IMR-90 (cell line): ENCODE measurements around the gene CCL15. TPM values are rescaled to one million over a fixed set of nuclear protein-coding genes. Genes with fewer than 3 reads are reported as not detected.

ENCODE experiments used
- ATAC-seq: fragments of 200-7000 bp; cut with Tn5 transposase; 2 replicates; pipeline ENCODE4 v1.9.1; 2020; ENCODE audit warnings: low read depth, mild to moderate bottlenecking, moderate library complexity
- BruUV-seq: library from RNA; stranded (reverse); fragments of 400-500 nt; replicated peaks from 2 replicates; lab custom pipeline; 2021; lab: Mats Ljungman, UMichigan
- CTCF ChIA-PET: fragments of 300-600 bp; formaldehyde crosslinking; extraction: SDS; loops from one replicate; lab custom pipeline; 2021; ENCODE audit warnings: antibody characterized with exemption; lab: Yijun Ruan, JAX
- POLR2A ChIA-PET: fragments of 300-600 bp; sonication (Branson Sonifier 250); formaldehyde crosslinking; loops from one replicate; lab custom pipeline; 2022; ENCODE audit warnings: antibody characterized with exemption; ENCODE audit not compliant: unreplicated experiment; lab: Charles Lee
- DNase-seq: peaks from one replicate; pipeline ENCODE4 v3.0.0; 2013
- H2AFZ ChIP-seq: replicated peaks from 2 replicates; pipeline ENCODE3; 2013; ENCODE audit warnings: low read length, mild to moderate bottlenecking; ENCODE audit not compliant: poor library complexity
- H2AK5ac ChIP-seq: 2 replicates; pipeline ENCODE4 v1.6.1; 2013; ENCODE audit warnings: low read depth, low read length, inconsistent platforms
- H2AK9ac ChIP-seq: replicated peaks from 2 replicates; pipeline ENCODE3; 2013; ENCODE audit warnings: mild to moderate bottlenecking, low read depth, low read length, moderate library complexity; ENCODE audit not compliant: poor library complexity
- H2BK120ac ChIP-seq: 2 replicates; pipeline ENCODE4 v1.6.1; 2013; ENCODE audit warnings: low read depth, low read length, inconsistent platforms
- H2BK15ac ChIP-seq: 3 replicates; pipeline ENCODE4 v1.6.1; 2013; ENCODE audit warnings: low read depth, low read length, inconsistent platforms
- H2BK20ac ChIP-seq: 2 replicates; pipeline ENCODE4 v1.6.1; 2013; ENCODE audit warnings: low read depth, mild to moderate bottlenecking, inconsistent platforms, low read length, moderate library complexity
- H2BK5ac ChIP-seq: 2 replicates; pipeline ENCODE4 v1.6.1; 2013; ENCODE audit warnings: mild to moderate bottlenecking, low read depth, low read length, inconsistent platforms; ENCODE audit not compliant: poor library complexity, severe bottlenecking
- H3K14ac ChIP-seq: replicated peaks from 2 replicates; pipeline ENCODE4 v1.6.1; 2013; ENCODE audit warnings: low read depth, low read length, inconsistent platforms
- H3K18ac ChIP-seq: 2 replicates; pipeline ENCODE4 v1.6.1; 2013; ENCODE audit warnings: low read depth, low read length, control low read depth
- H3K23ac ChIP-seq: 2 replicates; pipeline ENCODE4 v1.6.1; 2013; ENCODE audit warnings: low read depth, low read length, inconsistent platforms
- H3K27ac ChIP-seq: 2 replicates; pipeline ENCODE4 v1.5.1; 2013; ENCODE audit warnings: mild to moderate bottlenecking, control low read depth, low read length; ENCODE audit not compliant: insufficient read depth
- H3K27me3 ChIP-seq: 2 replicates; pipeline ENCODE4 v1.6.1; 2013; ENCODE audit warnings: low read length; ENCODE audit not compliant: control insufficient read depth, insufficient read depth
- H3K36me3 ChIP-seq: 2 replicates; pipeline ENCODE4 v1.6.1; 2013; ENCODE audit warnings: low read length, mixed read lengths; ENCODE audit not compliant: control insufficient read depth, insufficient read depth
- H3K4ac ChIP-seq: 2 replicates; pipeline ENCODE4 v1.6.1; 2013; ENCODE audit warnings: low read depth, low read length, inconsistent platforms
- H3K4me1 ChIP-seq: 2 replicates; pipeline ENCODE4 v1.6.1; 2013; ENCODE audit warnings: low read length, mixed read lengths; ENCODE audit not compliant: control insufficient read depth, insufficient read depth
- H3K4me2 ChIP-seq: 2 replicates; pipeline ENCODE4 v1.6.1; 2013; ENCODE audit warnings: low read depth, mild to moderate bottlenecking, control low read depth, low read length, moderate library complexity
- H3K4me3 ChIP-seq: 2 replicates; pipeline ENCODE4 v1.5.1; 2013; ENCODE audit warnings: low read depth, mild to moderate bottlenecking, control low read depth, low read length, moderate library complexity; ENCODE audit not compliant: insufficient read depth
- H3K56ac ChIP-seq: 2 replicates; pipeline ENCODE4 v1.6.1; 2013; ENCODE audit warnings: low read length, inconsistent platforms; ENCODE audit not compliant: insufficient read depth; ENCODE audit errors: extremely low read depth
- H3K79me1 ChIP-seq, 2 experiments: 2 replicates each; pipeline ENCODE4 v1.6.1; 2013; ENCODE audit warnings: low read length in 2 of 2, inconsistent platforms in 1 of 2, low read depth in 1 of 2
- H3K9ac ChIP-seq: 2 replicates; pipeline ENCODE4 v1.6.1; 2013; ENCODE audit warnings: low read depth, low read length, control low read depth
- H3K9me1 ChIP-seq: 2 replicates; pipeline ENCODE4 v1.6.1; 2013; ENCODE audit warnings: low read length, inconsistent platforms; ENCODE audit not compliant: insufficient read depth
- H3K9me3 ChIP-seq: 2 replicates; pipeline ENCODE4 v1.6.1; 2013; ENCODE audit warnings: low read length; ENCODE audit not compliant: control insufficient read depth, insufficient read depth
- H4K20me1 ChIP-seq: 2 replicates; pipeline ENCODE4 v1.6.1; 2013; ENCODE audit warnings: low read length, inconsistent platforms; ENCODE audit not compliant: insufficient read depth
- H4K5ac ChIP-seq: 2 replicates; pipeline ENCODE4 v1.6.1; 2013; ENCODE audit warnings: mild to moderate bottlenecking, low read depth, low read length, control low read depth
- H4K8ac ChIP-seq, 2 experiments: 2 replicates each; pipeline ENCODE4 v1.6.1; 2013; ENCODE audit warnings: low read depth in 2 of 2, low read length in 2 of 2, control low read depth in 1 of 2, inconsistent platforms in 1 of 2
- H4K91ac ChIP-seq: 2 replicates; pipeline ENCODE4 v1.6.1; 2013; ENCODE audit warnings: low read depth, low read length, inconsistent platforms; ENCODE audit not compliant: insufficient read depth
- BHLHE40 ChIP-seq: fragments of 150-350 bp; IDR thresholded peaks from 2 replicates; pipeline ENCODE4 v1.6.1; 2016; ENCODE audit warnings: mild to moderate bottlenecking, low read depth, low read length
- FOS ChIP-seq: fragments of 150-350 bp; IDR thresholded peaks from 2 replicates; pipeline ENCODE4 v1.6.1; 2016; ENCODE audit warnings: low read depth, low read length
- MAFK ChIP-seq: IDR thresholded peaks from 2 replicates; pipeline ENCODE4 v1.6.1; 2012; ENCODE audit warnings: low read depth, low read length, improper control_type of control experiment
- POLR2A ChIP-seq: IDR thresholded peaks from 2 replicates; pipeline ENCODE4 v1.6.1; 2012; ENCODE audit warnings: mild to moderate bottlenecking, low read depth, low read length
- RCOR1 ChIP-seq: IDR thresholded peaks from 2 replicates; pipeline ENCODE4 v1.6.1; 2012; ENCODE audit warnings: mild to moderate bottlenecking, low read length, improper control_type of control experiment; ENCODE audit not compliant: insufficient replicate concordance
- RFX5 ChIP-seq: IDR thresholded peaks from 2 replicates; pipeline ENCODE4 v1.8.0; 2012; ENCODE audit warnings: low read depth, mild to moderate bottlenecking, low read length, moderate library complexity
- USF2 ChIP-seq: fragments of 150-350 bp; IDR thresholded peaks from 2 replicates; pipeline ENCODE4 v1.6.1; 2017; ENCODE audit warnings: mild to moderate bottlenecking, antibody characterized with exemption, low read length, low read depth
- dilution Hi-C: fragments of 300-500 bp; cut with HindIII; formaldehyde crosslinking; loops from one replicate; pipeline ENCODE4 v1.14.3; 2018; ENCODE audit warnings: low sequenced_read_pairs; ENCODE audit not compliant: unreplicated experiment
- in situ Hi-C: fragments of 300-500 bp; cut with MboI; formaldehyde crosslinking; loops from 3 replicates; pipeline ENCODE4 v1.14.3; 2019; ENCODE audit warnings: low sequenced_read_pairs, inconsistent platforms, mixed read lengths
- intact Hi-C: fragments of 100-400 bp; cut with micrococcal nuclease; formaldehyde crosslinking; loops from 2 replicates; pipeline ENCODE4 v1.10.0; 2022
- polyA plus RNA-seq, 3 experiments: library from polyadenylated mRNA; depleted of rRNA; stranded (reverse); fragments of >200 nt; gene quantifications; 2 replicates each; pipeline ENCODE4 v1.2.3, GENCODE V29; 2012; ENCODE audit warnings: low replicate concordance in 1 of 3
- total RNA-seq: library from RNA; depleted of rRNA; stranded (reverse); fragments of >200 nt; gene quantifications from 2 replicates; pipeline ENCODE4 v1.2.3, GENCODE V29; 2012

The CCL15 gene
- total and polyA plus RNA-seq, 2 of the 4 experiments (the other 2 are of a cell fraction): not detected

GRCh38 chr17:35988164-35988563 is 13.2 kb downstream of the CCL15 start:
- Histone ChIP-seq H4K5ac (no peak overlapping the region), H2BK15ac (no peak overlapping the region), H3K23ac (no peak overlapping the region), H3K4me1 (no peaks in the 10 kb centered on the region), H4K20me1 (no peaks in the 10 kb centered on the region), H3K9ac (no peak overlapping the region), H2BK20ac (no peak overlapping the region), H2AK5ac (no peak overlapping the region), H3K4me3 (no peak overlapping the region), H3K4ac (no peak overlapping the region), H3K36me3 (no peaks in the 10 kb centered on the region), H4K8ac (no peak overlapping the region), H3K9me1 (no peaks in the 10 kb centered on the region), H3K9me3 (no peaks in the 10 kb centered on the region), H3K14ac (no peak overlapping the region), H3K18ac (no peak overlapping the region), H3K27ac (no peak overlapping the region), H4K91ac (no peak overlapping the region), H3K56ac (no peak overlapping the region), H2AK9ac (no peak overlapping the region), H3K27me3 (no peaks in the 10 kb centered on the region; the same call in 1 of the 2 replicates), H2BK120ac (no peak overlapping the region), H3K79me1 (no peaks in the 10 kb centered on the region), H2AFZ (no peak overlapping the region), H2BK5ac (no peak overlapping the region), H3K4me2 (no peak overlapping the region)
- in situ Hi-C loops (no loop called here), intact Hi-C loops (no loop called here), dilution Hi-C loops (no loop called here)
- no TSS peak for BruUV-seq
- no peak for TF ChIP-seq BHLHE40
- no peak for TF ChIP-seq FOS
- no peak for TF ChIP-seq POLR2A
- TF ChIP-seq MAFK: no peak
- no peak for TF ChIP-seq RFX5
- TF ChIP-seq RCOR1: no peak
- TF ChIP-seq USF2: no peak
- no peak for DNase-seq
- CTCF ChIA-PET: no interaction called here
- no peak for ATAC-seq
- POLR2A ChIA-PET: no interaction called here
